ENCODE results near the gene PLK2.

- TF ChIP-seq CTCF (IDR thresholded peaks at IDR 0.05; ENCODE audit: low read depth, low read length): no peak
- TF ChIP-seq EZH2phosphoT487 (IDR thresholded peaks at IDR 0.05; ENCODE audit: low read depth): no peak
These were observed 38.0 kb upstream of the PLK2 start for GRCh38 chr5:58497921-58498320.
